Mucosa of rectum (tissue), 2 donors: Measurements from ENCODE around the gene TMEM44.

ENCODE experiments used
- H3K27ac ChIP-seq, 2 donors: one replicate each; pipeline ENCODE4 v1.7.0; 2013; ENCODE audit warnings: inconsistent platforms in 2 of 2, low read depth in 2 of 2, low read length in 2 of 2
- H3K27me3 ChIP-seq, 2 donors: one replicate each; pipeline ENCODE4 v1.7.0; 2013; ENCODE audit warnings: low read length in 2 of 2; ENCODE audit not compliant: control insufficient read depth in 2 of 2, insufficient read depth in 2 of 2
- H3K36me3 ChIP-seq, 2 donors: one replicate each; pipeline ENCODE4 v1.7.0; 2013; ENCODE audit warnings: low read length in 2 of 2; ENCODE audit not compliant: control insufficient read depth in 2 of 2, insufficient read depth in 2 of 2
- H3K4me1 ChIP-seq, 2 donors: one replicate each; pipeline ENCODE4 v1.7.0; 2013; ENCODE audit warnings: low read length in 2 of 2, mild to moderate bottlenecking in 1 of 2; ENCODE audit not compliant: control insufficient read depth in 2 of 2, insufficient read depth in 2 of 2
- H3K4me3 ChIP-seq, 2 donors: one replicate each; pipeline ENCODE4 v1.7.0; 2013; ENCODE audit warnings: low read length in 2 of 2
- H3K9ac ChIP-seq, 2 donors: one replicate each; pipeline ENCODE4 v1.7.0; 2013; ENCODE audit warnings: low read length in 2 of 2, low read depth in 1 of 2, mild to moderate bottlenecking in 1 of 2
- H3K9me3 ChIP-seq, 2 donors: one replicate each; pipeline ENCODE4 v1.7.0; 2013; ENCODE audit warnings: low read length in 2 of 2; ENCODE audit not compliant: control insufficient read depth in 2 of 2
- donor health status: healthy.
- donor health status: Normal muscosa, but diverticular disease.

Gene TMEM44

GRCh38 chr3:194671900-194672808 is 38.9 kb upstream of the TMEM44 start, which contains the start of gene LSG1:
Gene LSG1 (minus strand): TSS chr3:194672191. CDS start chr3:194672162, 29 bp downstream.
- Histone ChIP-seq H3K9me3 (no peaks in the 10 kb centered on the region), H3K27me3 (no peaks in the 10 kb centered on the region), H3K4me1 (peaks cover 13 to 14% of the 10 kb centered on the region in 2 donors), H3K36me3 (peaks cover 7 to 9% of the 10 kb centered on the region in 2 donors), H3K27ac (peak within 1 kb of the TSS; percentile 83 to 86), H3K9ac (peak within 1 kb of the TSS; percentile 78 to 83), H3K4me3 (peak within 1 kb of the TSS; percentile 93 to 100)

DNA sequence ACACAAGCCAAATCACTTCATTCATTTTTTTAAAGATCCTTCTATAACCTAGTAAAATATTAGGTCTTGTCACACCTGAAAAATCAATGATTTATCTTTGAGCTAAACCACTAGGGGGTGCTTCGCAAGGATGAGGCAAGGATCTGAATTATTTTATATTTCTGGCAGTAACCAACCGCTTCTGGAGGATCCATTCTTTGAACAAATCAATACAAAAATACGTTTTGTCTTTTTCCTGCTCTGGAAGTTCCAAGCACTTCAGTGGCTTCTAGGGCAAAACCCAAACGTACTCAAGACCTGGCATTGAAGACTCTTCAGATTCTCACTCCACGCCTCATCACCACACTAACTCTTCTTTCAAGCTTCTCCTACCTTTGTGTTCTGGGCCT is 38.3 kb upstream of the TMEM44 start:
- Histone ChIP-seq H3K4me1 (peaks cover 13 to 14% of the 10 kb centered on the region in 2 donors), H3K36me3 (peaks cover 7 to 12% of the 10 kb centered on the region in 2 donors), H3K27ac (peak overlapping the region; percentile 83 to 86), H3K9ac (peak overlapping the region; percentile 78 to 83), H3K27me3 (no peaks in the 10 kb centered on the region), H3K9me3 (no peaks in the 10 kb centered on the region), H3K4me3 (peak overlapping the region; percentile 93 to 100)

DNA sequence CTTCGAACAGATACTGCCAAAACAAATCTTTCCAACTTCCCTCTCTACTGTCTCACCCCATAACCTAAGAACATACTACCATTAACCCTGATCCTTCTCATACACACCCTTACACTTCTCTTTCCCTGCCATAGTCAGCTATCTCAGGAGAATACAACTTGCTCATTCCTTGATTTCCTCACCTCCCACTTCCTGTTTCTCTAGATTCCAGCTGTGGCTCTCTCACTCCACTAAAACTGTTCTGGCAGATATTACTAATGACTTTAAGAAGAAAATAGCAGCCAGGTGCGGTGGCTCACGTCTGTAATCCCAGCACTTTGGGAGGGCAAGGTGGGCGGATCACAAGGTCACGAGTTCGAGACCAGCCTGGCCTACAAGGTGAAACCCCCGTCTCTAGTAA is 34.1 kb upstream of the TMEM44 start:
- Histone ChIP-seq H3K4me3 (no peak overlapping the region), H3K27ac (no peak overlapping the region), H3K9me3 (no peaks in the 10 kb centered on the region), H3K36me3 (peaks cover 19 to 38% of the 10 kb centered on the region in 2 donors), H3K9ac (no peak overlapping the region), H3K27me3 (no peaks in the 10 kb centered on the region), H3K4me1 (peaks cover 10 to 13% of the 10 kb centered on the region in 2 donors)

GRCh38 chr3:194664857-194665256 is 31.6 kb upstream of the TMEM44 start:
- H3K9me3 ChIP-seq: no peaks in the 10 kb centered on the region
- H3K4me1 ChIP-seq: no peaks in the 10 kb centered on the region
- no peak overlapping the region for H3K9ac ChIP-seq
- no peaks in the 10 kb centered on the region for H3K27me3 ChIP-seq
- H3K4me3 ChIP-seq: no peak overlapping the region
- H3K27ac ChIP-seq: no peak overlapping the region
- H3K36me3 ChIP-seq: peaks cover 31 to 51% of the 10 kb centered on the region in 2 donors

DNA sequence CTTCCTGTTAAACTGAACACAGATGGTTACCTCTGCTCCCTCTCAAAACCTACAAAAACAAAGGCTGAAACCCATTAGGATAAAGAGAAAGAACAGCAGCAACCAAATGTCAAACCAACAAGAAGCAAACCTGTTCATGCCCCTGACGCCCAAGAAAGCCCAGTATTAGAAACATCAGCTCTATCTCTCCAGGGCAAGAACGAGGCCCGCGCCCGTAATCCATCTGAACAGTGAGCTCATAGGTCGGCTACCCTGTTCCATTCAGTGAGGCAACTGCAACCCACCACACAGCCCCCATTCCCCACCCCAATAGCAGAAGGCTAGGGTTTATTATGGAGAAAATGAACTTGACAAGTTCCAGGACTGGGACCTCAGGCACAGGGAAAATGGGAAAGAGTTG is 28.7 kb upstream of the TMEM44 start:
- no peak overlapping the region for H3K27ac ChIP-seq
- no peak overlapping the region for H3K9ac ChIP-seq
- no peaks in the 10 kb centered on the region for H3K4me1 ChIP-seq
- no peak overlapping the region for H3K4me3 ChIP-seq
- H3K27me3 ChIP-seq: no peaks in the 10 kb centered on the region
- peaks cover 38 to 59% of the 10 kb centered on the region in 2 donors for H3K36me3 ChIP-seq
- no peaks in the 10 kb centered on the region for H3K9me3 ChIP-seq

- Histone ChIP-seq H3K9ac (no peak overlapping the region), H3K9me3 (no peaks in the 10 kb centered on the region), H3K27me3 (no peaks in the 10 kb centered on the region), H3K27ac (no peak overlapping the region), H3K36me3 (peaks cover 38 to 56% of the 10 kb centered on the region in 2 donors), H3K4me1 (no peaks in the 10 kb centered on the region), H3K4me3 (no peak overlapping the region)
Observed at GRCh38 chr3:194661374-194661773, 28.2 kb upstream of the TMEM44 start.

- H3K4me1 ChIP-seq: no peaks in the 10 kb centered on the region
- H3K4me3 ChIP-seq: no peak overlapping the region
- H3K27me3 ChIP-seq: no peaks in the 10 kb centered on the region
- no peaks in the 10 kb centered on the region for H3K9me3 ChIP-seq
- no peak overlapping the region for H3K27ac ChIP-seq
- H3K36me3 ChIP-seq: peaks cover 27 to 48% of the 10 kb centered on the region in 2 donors
- no peak overlapping the region for H3K9ac ChIP-seq
Observed at GRCh38 chr3:194659778-194660177, 26.6 kb upstream of the TMEM44 start.

DNA sequence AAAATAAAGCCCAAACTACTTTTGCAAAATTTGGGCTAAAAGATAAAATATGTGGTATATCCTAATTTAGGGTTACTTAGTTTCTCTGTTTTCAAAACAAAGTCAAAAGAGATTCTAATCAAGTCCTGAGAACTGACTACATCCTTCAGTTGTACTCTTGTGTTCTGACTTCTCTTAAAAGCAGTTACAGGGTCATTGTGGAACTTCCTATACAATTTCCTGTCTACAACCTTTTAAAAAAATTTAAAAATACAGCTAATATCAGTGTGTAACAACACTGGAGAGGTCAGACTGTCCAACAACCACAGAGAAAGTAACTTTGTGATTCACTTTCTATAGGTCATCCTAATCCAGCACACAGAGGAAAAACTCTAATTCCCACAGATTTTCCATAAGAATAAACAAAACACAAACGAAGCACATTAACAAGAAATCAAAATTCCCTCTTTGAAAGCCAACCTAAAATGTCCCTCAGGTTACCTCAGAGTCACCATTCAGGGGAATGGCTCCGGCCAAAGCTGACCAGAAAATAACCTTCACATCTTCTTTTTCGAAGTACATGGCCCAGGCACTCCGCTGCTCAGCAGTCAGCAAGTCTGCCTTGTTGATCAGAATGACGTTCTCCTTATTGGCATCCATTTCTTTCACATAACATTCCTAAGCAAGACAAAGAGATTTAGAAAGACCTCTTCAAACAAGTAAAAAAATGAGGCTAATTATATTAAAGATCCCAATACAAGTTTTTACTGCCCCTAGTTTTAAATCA is 25.4 kb upstream of the TMEM44 start:
- H3K27me3 ChIP-seq: no peaks in the 10 kb centered on the region
- no peak overlapping the region for H3K27ac ChIP-seq
- no peak overlapping the region for H3K9ac ChIP-seq
- H3K36me3 ChIP-seq: peaks cover 35 to 50% of the 10 kb centered on the region in 2 donors
- H3K4me1 ChIP-seq: no peaks in the 10 kb centered on the region
- no peak overlapping the region for H3K4me3 ChIP-seq
- H3K9me3 ChIP-seq: no peaks in the 10 kb centered on the region

DNA sequence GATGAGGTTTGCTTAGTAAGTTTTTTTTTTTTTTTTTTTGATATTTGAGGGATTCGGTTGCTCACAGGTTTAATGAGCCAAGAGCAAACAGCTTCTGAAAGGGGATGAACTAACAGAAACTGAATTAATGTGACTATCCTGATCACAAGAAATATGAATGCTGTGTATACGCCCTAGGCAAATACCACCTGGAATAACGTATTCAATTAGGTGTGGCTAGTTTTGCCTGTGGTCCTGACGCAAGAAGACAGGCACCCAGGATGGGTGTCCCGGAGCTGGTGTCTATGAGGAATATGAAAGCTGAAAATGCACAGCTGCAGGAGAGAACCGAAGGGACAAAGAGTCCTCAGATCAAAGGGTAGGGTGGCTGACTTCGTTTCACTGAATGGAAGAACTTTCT is 24.2 kb upstream of the TMEM44 start:
- no peaks in the 10 kb centered on the region for H3K4me1 ChIP-seq
- H3K36me3 ChIP-seq: peaks cover 42 to 50% of the 10 kb centered on the region in 2 donors
- no peaks in the 10 kb centered on the region for H3K9me3 ChIP-seq
- H3K27me3 ChIP-seq: no peaks in the 10 kb centered on the region
- no peak overlapping the region for H3K9ac ChIP-seq
- peak overlapping the region; percentile 49 to 64 for H3K27ac ChIP-seq
- H3K4me3 ChIP-seq: no peak overlapping the region

GRCh38 chr3:194654443-194654842 is 21.2 kb upstream of the TMEM44 start:
- H3K9me3 ChIP-seq: no peaks in the 10 kb centered on the region
- no peak overlapping the region for H3K9ac ChIP-seq
- H3K4me1 ChIP-seq: no peaks in the 10 kb centered on the region
- peaks cover 51 to 58% of the 10 kb centered on the region in 2 donors for H3K36me3 ChIP-seq
- no peak overlapping the region for H3K4me3 ChIP-seq
- H3K27ac ChIP-seq: no peak overlapping the region
- no peaks in the 10 kb centered on the region for H3K27me3 ChIP-seq
